ENCODE data around the gene HSF2BP.
"Not testable (repeated sequence)": the region's sequence is repeated elsewhere in the genome, so short reads cannot be mapped to it uniquely, and the experiment has no call there.

HSF2BP gene

DNA sequence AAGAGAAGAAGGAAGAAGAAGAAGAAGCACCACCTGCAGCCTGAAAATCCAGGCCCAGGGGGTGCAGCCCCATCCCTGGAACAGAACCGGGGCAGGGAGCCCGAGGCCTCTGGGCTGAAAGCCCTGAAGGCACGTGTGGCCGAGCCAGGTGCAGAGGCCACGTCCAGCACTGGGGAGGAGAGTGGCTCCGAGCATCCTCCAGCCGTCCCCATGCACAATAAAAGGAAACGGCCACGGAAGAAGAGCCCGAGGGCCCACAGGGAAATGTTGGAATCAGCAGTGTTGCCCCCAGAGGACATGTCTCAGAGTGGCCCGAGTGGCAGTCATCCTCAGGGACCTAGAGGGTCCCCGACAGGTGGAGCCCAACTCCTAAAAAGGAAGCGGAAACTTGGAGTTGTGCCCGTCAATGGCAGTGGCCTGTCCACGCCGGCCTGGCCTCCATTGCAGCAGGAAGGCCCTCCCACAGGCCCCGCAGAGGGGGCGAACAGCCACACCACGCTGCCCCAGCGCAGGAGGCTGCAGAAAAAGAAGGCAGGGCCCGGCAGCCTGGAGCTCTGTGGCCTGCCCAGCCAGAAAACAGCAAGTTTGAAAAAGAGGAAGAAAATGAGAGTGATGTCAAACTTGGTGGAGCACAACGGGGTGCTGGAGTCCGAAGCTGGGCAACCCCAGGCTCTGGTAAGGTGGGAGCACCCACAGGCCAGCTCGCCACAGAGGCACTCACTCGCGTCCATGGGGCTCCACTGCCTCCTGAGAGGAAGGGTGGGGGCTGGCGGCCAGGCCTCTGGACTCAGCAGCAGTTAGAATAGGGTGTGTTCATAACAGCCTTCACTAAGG, 28.5 kb upstream of the HSF2BP start:
- DNase-seq (ENCODE audit: low spot score), result no peak

DNA sequence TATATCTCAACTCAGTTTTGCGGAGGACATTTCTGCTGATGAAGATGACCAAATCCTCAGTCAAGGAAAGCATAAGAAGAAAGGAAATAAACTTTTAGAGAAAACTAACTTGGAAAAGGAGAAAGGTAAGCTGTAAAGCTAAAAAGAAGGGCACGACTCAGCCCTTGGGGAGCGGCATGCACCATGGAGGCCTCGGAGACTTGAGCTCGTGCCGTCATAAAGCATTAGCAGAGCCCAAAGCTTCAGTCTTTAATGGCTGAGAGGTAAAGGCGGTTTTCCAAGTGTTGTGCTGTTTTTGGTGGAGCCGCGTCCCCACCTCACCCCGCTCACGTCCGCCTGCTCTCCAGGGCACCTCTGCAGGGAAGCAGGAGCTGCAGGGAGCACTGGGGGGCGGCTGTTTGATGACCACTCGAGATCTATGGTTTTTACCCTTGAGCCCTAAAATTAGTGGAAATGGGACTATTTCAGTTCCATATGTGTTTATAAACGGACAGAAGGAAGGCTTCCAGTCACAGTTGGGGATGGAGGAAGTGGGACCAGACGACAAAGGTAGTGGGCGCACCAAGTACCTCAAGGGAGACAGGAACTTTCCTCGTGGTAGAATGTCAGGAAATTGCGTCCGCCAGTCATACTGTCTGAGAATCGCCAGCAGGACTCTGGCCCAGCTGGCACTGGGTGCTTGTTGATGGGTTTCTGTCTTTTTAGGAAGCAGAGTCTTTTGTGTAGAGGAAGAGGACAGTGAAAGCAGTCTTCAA, 27.7 kb upstream of the HSF2BP start:
- DNase-seq (ENCODE audit: low spot score), result peak; percentile 52

DNA sequence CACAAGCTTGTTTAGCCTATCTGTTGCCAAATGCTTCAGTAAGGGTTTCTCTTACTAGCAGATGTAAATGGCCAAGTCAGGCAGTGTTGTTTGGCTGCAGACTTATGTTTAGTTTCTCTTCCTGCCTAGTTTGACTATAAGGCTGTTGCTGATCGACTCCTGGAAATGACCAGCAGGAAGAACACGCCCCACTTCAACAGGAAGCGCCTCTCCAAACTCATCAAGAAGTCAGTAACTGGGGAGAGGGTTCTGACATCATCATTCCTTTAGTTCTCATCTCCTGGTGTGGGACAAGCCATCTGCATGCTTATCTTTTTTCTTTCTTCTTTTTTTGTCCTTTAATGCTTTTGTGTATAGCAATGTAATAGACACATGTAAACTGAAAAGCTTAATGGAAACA, 25.1 kb upstream of the HSF2BP start:
- peak; percentile 22 for DNase-seq (ENCODE audit: low spot score)

DNA sequence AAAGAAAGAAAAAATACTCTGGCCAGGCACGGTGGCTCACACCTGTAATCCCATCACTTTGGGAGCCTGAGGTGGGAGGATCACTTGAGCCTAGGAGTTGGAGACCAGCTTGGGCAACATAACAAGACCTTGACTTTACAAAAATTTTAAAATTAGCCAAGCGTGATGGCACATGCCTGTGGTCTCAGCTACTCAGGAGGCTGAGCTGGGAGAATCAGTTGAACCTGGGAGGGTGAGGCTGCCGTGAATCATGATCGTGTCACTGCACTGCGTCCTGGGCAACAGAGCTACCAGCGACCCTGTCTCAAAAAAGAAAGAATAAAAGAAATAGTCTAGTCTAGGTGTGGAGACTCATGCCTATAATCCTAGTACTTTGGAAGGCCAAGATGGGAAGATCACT, 22.4 kb upstream of the HSF2BP start:
- DNase-seq (ENCODE audit: low spot score), result no peak

DNA sequence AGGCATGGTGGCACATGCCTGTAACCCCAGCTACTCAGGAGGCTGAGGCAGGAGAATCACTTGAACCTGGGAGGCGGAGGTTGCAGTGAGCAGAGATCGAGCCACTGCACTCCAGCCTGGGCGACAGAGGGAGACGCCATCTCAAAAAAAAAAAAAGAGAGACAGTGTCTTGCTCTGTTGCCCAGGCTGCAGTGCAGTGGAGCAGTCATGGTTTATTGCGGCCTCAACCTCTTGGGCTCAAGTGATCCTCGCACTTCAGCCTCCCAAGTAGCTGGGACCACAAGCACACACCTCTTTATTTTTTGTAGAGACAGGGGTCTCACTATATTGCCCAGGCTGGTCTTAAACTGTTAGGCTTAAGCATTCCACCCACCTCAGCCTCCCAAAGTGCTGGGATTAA, 21.1 kb upstream of the HSF2BP start:
- DNase-seq (ENCODE audit: low spot score), result not testable (repeated sequence)

DNA sequence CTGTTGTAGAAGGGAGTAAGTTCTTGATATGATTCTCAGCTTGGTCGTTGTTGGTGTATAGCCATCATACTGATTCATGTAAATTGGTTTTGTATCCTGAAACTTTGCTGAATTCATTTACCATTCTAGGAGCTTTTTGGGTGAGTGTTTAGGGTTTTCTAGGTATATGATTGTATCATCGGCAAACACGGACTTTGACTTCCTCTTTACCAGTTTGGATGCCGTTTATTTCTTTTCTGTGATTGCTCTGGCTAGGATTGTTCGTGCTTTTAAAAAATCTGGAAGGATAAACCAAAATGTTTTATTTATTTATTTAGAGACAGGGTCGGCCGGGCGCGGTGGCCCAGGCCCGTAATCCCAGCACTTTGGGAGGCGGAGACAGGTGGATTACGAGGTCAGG, 20.7 kb upstream of the HSF2BP start:
- no peak for DNase-seq (ENCODE audit: low spot score)

DNA sequence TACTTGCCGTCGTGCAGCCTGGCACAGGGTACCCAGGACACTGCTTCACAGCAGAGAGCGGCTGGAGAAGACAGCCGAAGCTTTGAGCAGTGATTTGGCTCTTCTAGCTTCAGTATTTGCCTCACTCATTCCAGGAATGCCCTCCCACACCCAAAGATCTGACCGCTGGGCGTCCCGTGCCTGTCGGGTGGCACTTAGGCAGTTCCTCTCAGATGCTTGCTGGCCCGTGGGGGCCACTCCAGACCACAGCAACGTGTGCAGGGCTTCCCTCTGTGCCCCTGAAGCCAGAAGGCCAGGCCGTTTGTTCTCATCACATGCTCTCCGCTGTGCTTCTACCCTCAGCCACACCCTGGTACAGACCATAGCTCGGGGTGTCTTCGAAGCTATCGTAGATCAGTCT, 17.1 kb upstream of the HSF2BP start:
- DNase-seq (ENCODE audit: low spot score), result no peak

DNA sequence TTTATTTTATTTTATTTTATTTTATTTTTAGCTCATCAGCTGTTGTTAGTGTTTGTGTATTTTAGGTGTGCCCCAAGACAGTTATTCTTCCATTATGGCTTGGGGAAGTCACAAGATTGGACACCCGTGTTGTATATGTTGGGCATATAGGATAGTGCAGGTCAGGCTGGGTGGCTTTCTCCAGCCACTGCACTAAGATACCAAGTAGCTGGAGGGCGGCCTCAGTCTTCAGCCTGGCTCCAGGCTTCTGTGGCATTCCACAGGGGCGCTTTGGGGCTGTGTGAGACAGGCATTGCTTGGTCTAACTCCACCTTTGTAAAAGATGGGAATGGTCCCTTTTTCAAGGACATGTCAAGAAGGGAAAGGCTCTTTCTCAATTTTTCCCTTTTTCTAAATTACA, 16.6 kb upstream of the HSF2BP start:
- DNase-seq (ENCODE audit: low spot score), result no peak

DNA sequence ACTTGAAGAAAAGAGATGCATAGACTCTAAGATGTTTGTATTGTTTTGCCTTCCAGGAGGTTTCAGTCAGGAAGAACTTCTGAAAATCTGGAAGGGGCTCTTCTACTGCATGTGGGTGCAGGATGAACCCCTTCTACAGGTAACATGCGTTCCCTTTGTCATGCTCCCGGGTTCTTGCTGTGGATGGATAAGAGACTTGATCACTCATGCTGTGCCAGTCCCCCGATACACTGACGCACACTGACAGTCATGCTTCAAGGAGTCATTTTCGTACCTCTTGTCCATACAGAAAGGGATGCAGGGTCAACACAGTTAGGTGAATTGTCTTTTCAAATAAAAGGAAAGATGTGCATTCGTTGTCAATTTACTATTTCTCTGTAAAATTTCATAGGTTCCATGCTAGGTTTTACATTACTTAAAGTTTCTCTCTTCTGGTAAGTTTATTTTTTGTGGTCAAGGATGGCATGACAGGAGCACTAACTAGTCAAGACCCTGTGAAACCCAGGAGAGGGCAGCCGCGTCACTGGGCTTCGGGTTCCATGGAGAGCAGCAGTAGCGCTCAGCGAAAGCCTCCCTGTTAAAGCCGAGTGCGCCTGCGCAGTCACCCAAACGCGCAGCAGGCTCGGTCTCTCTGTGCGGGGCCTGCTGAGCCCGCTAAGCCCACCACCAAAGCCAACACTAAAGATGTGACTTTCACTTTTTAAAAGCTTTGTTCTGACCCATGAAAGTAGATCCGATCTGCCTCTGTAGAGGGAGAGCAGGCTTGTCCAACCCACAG, 10.7 kb upstream of the HSF2BP start:
- no peak for DNase-seq (ENCODE audit: low spot score)

DNA sequence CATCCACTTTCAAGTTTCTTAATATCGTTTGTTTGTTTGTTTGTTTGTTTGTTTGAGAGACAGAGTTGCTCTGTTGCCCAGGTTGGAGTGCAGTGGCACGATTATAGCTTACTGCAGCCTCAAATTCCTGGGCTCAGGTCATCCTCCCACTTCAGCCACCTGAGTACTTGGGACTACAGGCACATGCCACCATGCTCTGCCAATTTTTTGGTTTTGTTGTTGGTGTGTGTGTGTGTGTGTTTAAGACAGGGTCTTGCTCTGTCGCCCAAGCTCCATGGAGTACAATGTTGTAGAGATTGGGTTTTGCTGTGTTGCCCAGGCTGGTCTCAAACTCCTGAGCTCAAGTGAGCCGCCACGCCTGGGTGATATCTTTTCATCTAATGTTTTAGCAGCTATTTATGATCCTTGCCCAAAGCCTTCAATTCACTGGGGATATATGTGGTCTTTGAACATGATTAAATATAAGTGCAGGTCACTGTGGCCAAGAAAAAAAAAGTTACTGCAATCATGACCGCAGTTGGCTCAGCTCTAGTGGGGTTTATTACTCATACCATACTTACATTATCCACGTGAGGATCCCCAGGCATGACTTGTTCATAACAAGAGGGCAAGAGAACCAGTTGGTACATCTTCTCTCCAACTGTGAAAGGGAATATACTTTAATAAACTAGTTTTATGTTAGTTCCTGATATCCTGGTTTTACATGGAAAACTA, 8.1 kb upstream of the HSF2BP start:
- no peak for DNase-seq (ENCODE audit: low spot score)

DNA sequence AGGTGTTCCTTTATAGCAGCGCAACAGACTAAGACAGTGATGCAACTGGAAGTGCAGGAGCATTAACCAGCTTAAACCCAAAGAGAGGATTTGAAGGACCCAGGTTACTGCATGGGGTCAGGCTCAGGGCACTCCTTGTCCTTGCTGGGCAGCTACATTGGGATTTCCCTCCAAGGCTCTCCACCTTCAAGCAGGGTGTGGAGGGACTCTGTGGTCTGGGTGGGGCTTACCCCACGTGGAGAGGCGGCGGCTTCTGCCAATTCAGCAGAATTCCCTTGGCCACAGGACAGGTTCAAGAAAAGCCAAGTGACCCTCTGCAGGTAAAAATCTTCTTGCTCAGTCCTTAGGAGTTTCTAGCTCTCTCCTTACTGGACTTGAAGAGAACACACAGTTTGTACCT, 6.6 kb upstream of the HSF2BP start:
- DNase-seq (ENCODE audit: low spot score), result no peak

DNA sequence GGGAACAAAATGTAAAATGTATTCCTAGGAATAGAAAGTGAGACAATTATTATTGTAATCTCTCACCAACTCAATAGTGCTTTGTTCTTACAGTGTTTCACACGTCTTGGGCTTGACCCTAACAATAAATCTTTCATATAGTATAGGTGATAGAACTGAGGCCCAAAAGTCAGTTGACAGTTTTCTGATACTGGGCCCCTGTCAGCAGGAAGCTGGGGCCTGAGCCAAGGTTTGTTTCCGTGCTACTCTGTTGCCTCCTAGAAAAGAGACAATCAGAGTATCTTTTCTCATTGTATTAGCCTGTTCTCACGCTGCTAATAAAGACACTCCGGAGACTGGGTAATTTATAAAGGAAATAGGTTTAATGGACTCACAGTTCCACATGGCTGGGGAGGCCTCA, 5.1 kb upstream of the HSF2BP start:
- peak; percentile 53 for DNase-seq (ENCODE audit: low spot score)

DNA sequence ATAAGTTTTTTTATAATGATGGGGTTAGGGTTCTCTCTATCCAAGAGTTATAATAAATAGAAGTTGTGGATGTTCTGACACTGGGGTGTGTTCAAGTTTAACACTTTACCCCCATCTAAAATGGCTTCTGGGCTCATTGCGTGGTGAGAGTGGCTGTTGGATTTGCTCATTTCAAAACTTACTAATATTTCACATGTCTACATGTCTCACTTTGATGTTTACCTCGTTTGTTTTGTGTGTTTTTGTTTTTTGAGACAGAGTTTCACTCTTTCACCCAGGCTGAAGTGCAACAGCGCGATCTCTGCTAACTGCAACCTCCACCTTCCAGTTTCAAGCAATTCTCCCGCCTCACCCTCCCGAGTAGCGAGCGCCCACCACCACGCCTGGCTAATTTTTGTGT, 3.7 kb upstream of the HSF2BP start:
- no peak for DNase-seq (ENCODE audit: low spot score)

DNA sequence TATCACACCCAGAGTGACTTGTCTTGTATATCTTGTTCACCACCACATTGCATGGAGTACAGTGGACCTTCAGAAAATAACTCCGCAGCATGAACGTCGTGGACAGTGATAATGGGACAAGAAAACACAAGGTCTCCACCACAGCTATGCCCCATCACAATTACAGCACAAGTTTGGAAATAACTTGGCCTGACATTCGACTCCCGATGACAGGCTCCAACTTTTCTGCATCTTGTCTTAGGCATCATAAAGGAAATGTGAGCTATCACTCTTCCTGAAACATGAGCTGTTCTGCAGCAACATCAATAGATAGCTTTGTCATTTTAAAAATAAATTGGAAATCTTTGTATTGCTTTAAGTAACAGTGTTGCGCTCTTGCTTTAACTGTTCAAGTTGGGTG, 3.0 kb upstream of the HSF2BP start:
- DNase-seq (ENCODE audit: low spot score), result no peak

DNA sequence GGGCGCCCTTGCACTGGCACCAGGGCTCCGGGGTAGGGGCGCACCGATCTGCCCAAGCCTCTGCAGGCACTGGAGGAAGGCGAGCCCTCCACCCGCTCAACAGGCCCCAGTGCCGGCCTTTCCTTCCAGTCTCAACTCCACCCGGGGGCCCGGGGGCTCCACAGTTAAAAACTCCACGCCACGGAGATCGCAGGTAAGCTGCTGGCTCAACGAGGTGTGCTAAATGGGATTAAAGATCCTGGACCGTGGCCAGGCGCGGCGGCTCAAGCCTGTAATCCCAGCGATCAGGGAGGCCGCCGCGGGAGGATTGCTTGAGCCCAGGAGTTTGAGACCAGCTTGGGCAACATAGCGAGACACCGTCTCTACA, 536 bp downstream of the HSF2BP start:
- DNase-seq (ENCODE audit: low spot score), result peak; percentile 15

DNA sequence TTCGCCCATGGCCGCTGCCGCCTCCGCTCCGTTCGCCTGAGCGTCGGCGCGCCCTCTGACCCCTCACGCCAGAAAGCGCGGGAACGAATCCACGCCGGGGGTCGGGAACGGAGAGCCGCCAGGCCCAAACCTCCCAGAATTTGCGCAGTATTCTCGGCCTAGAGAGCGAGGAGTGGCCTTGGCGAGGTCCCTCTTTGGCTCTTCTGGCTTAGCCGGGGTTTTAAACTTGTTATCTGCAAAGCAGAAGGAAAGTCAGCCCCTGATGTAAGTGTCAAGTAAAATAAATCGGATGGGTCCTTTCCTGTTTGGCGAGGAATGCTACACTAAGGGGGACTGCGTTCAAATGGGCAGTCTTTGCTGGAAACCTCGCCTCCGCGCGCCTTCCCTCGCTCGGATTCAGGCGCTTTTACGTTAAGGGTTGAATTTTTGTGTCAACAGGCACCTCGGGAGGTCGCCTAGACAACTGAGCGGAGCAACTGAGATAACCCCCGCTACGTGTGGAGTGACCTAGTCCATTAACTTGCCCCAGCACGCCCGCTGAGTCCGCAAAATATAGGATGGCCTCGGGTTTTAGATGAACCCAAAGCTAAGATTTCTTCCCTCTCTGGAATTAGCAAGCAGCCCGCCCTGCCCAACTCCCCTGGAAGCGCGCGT, 1.1 kb downstream of the HSF2BP start:
- DNase-seq (ENCODE audit: low spot score), result no peak

DNA sequence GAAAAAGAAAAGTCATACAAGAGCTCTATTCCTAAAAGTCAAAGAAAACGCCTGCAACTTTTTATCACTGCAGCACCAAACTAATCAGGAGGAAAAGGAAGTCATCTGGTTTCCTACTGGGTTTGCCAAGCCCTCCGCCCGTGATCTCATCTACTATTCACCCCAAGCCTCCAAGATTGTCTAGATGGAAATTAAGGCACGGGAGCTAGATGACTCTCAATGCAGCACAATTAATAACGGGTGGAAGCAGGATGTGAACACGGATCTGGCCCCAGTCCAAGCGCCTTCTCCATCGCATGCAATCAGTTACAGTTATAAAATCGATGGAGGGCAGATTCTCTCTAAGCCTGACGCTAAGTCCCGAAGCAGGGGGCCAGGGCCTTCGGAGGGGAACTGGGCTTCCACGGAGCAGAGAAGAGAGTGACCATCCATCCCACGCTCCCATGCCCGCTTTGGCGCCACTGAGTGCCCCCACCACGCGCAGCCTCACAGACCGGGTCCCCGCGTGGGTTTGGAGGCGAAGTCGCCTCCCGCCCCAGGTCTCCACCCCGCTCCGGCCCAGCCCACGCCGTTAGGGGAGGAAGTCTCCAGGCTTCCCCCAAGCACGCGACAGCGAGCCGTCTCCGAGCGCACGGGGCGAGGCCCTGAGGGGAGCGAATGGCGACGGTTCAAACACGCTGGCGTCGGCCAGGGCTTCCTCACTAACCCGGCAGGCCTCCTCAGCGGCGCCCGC, 1.8 kb downstream of the HSF2BP start:
- DNase-seq (ENCODE audit: low spot score), result no peak

DNA sequence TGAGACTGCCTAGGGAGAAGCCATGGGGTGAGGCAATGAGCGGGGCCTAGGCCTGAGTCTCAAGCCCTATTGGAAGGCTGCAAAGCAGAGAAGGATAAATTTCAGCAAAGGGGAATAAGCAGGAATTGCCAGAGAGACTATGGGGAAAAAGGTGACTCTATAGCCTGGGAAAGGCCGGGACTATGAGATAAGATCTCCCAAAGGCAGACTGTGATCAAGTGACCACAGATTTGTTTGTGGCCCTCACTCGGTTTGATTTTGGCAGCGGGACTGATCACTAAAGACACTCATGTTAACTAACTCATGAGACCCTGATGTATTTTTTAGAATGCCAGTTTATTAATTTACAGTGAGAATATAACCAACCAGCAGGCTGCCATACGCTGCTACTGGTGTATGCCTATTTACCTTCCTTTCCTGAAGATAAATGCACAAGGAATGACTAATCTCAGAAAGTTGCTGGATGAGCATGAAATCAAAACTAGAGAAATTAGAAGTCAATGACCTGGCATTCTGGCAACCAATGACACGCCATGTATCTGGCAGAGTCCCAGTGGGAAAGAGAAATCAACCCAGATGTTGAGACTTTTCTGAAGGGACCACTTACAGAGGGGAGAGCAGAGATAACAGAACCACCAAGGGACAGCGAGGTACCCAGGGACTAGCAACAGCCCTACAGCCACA, 4.3 kb downstream of the HSF2BP start:
- no peak for DNase-seq (ENCODE audit: low spot score)

DNA sequence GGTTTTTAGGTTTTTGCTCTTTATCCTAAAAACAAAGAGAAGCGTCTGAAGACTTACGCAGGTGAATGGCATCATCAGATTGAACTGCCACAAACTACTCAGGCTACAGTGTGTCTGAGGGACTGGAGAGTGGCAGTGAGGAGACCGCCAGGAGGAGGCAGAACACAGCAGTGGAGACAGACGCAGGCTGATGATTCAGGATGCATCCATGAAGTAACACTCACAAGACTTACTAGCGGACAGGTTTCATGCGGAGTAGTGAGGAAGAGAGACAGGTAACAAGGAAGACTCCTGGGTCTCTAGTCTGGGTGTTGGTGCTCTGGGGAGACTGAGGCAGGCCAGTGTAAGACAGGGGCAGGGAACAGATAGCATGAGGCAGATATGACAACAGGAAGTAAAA, 5.7 kb downstream of the HSF2BP start:
- DNase-seq (ENCODE audit: low spot score), result no peak

DNA sequence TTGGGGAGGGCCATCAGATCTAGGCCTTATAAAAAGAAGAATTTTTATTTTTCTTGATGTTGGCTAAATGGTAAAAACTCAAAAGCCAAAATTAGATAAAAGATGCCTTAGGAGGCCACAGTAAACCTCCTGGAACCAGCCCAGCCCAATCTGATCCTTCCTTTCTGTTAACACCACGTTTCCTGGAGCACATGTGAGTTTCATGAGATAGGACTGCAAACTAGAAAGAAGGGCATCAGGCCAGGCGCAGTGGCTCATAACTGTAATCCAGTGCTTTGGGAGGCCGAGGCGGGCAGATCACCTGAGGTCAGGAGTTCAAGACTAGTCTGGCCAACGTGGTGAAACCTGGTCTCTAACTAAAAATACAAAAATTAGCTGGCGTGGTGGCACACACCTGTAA, 6.7 kb downstream of the HSF2BP start:
- no peak for DNase-seq (ENCODE audit: low spot score)
